Esophagus (tissue), 2 donors: Measurements from ENCODE around the gene CCNL2. TPM values are rescaled to one million over a fixed set of nuclear protein-coding genes. Genes with fewer than 3 reads are reported as not detected.

Source experiments
- H3K27ac ChIP-seq, 2 donors: one replicate each; pipeline ENCODE4 v1.5.1; 2013; ENCODE audit warnings: low read depth in 2 of 2, mild to moderate bottlenecking in 2 of 2, inconsistent platforms in 1 of 2, low read length in 1 of 2, moderate library complexity in 1 of 2
- H3K27me3 ChIP-seq, 2 donors: one replicate each; pipeline ENCODE4 v1.6.1; 2013; ENCODE audit warnings: low read length in 2 of 2, control low read depth in 1 of 2, mild to moderate bottlenecking in 1 of 2; ENCODE audit not compliant: insufficient read depth in 2 of 2, control insufficient read depth in 1 of 2
- H3K36me3 ChIP-seq, 2 donors: one replicate each; pipeline ENCODE4 v1.6.1; 2013; ENCODE audit warnings: low read length in 1 of 2; ENCODE audit not compliant: control insufficient read depth in 2 of 2, insufficient read depth in 2 of 2
- H3K4me1 ChIP-seq, 2 donors: one replicate each; pipeline ENCODE4 v1.6.1; 2013; ENCODE audit warnings: low read length in 1 of 2; ENCODE audit not compliant: control insufficient read depth in 2 of 2, insufficient read depth in 2 of 2
- H3K4me3 ChIP-seq, 2 donors: one replicate each; pipeline ENCODE4 v1.5.1; 2013; ENCODE audit warnings: low read length in 2 of 2, mild to moderate bottlenecking in 2 of 2, low read depth in 1 of 2, moderate library complexity in 1 of 2
- H3K9me3 ChIP-seq, 2 donors: one replicate each; pipeline ENCODE4 v1.6.1; 2013; ENCODE audit warnings: mild to moderate bottlenecking in 2 of 2, low read depth in 1 of 2, low read length in 1 of 2, moderate library complexity in 1 of 2; ENCODE audit not compliant: control insufficient read depth in 2 of 2, insufficient read depth in 1 of 2
- WGBS, 2 donors: extraction: QIAGEN DNeasy Blood & Tissue Kit; methylation state at CpG; one replicate each; pipeline ENCODE4 v1.1.7; 2013; 5-methylcytosine and 5-hydroxymethylcytosine counted together
- polyA plus RNA-seq, 2 donors: library from polyadenylated mRNA; stranded (reverse); fragments of 200-250 nt; gene quantifications; one replicate each; pipeline ENCODE4 v1.2.3, GENCODE V29; 2013
- donor health status: healthy with polysubstance abuse.
- donor health status: Bipolar disorder and iron deficiency.

CCNL2 gene
- polyA plus RNA-seq, 2 donors, result 97.9 to 210 TPM

GRCh38 chr1:1343811-1344421 lies 55.2 kb downstream of the CCNL2 start:
- WGBS, 2 donors, result 64 to 71% methylated on average over 24 of the region's 24 CpGs
- H3K9me3 ChIP-seq, result no peaks in the 10 kb centered on the region
- H3K27me3 ChIP-seq, result no peaks in the 10 kb centered on the region
- peaks cover 0 to 39% of the 10 kb centered on the region in 2 donors for H3K36me3 ChIP-seq
- peak overlapping the region; percentile 1 to 37 for H3K4me3 ChIP-seq
- peak overlapping the region; percentile 93 to 94 for H3K27ac ChIP-seq
- peaks cover 24 to 48% of the 10 kb centered on the region in 2 donors for H3K4me1 ChIP-seq

GRCh38 chr1:1342584-1343115 lies 56.5 kb downstream of the CCNL2 start:
- 80 to 89% methylated on average over 15 to 18 of the region's 18 CpGs for WGBS, 2 donors
- Histone ChIP-seq H3K4me1 (peaks cover 21 to 45% of the 10 kb centered on the region in 2 donors), H3K4me3 (no peak overlapping the region), H3K27ac (no peak overlapping the region), H3K36me3 (peaks cover 0 to 48% of the 10 kb centered on the region in 2 donors), H3K27me3 (no peaks in the 10 kb centered on the region), H3K9me3 (no peaks in the 10 kb centered on the region)

- Histone ChIP-seq H3K4me1 (peaks cover 21 to 44% of the 10 kb centered on the region in 2 donors), H3K9me3 (no peaks in the 10 kb centered on the region), H3K4me3 (no peak overlapping the region), H3K27me3 (no peaks in the 10 kb centered on the region), H3K36me3 (peaks cover 0 to 53% of the 10 kb centered on the region in 2 donors), H3K27ac (no peak overlapping the region)
- 93 to 96% methylated on average over 23 to 28 of the region's 28 CpGs for WGBS, 2 donors
Measured at GRCh38 chr1:1342061-1342562, 57.0 kb downstream of the CCNL2 start.

GRCh38 chr1:1341549-1342021 lies 57.5 kb downstream of the CCNL2 start:
- H3K27me3 ChIP-seq, result no peaks in the 10 kb centered on the region
- no peak overlapping the region for H3K4me3 ChIP-seq
- peaks cover 16 to 40% of the 10 kb centered on the region in 2 donors for H3K4me1 ChIP-seq
- H3K36me3 ChIP-seq, result peaks cover 0 to 56% of the 10 kb centered on the region in 2 donors
- H3K9me3 ChIP-seq, result no peaks in the 10 kb centered on the region
- H3K27ac ChIP-seq, result no peak overlapping the region
- 93 to 95% methylated on average over 17 of the region's 17 CpGs for WGBS, 2 donors

GRCh38 chr1:1340791-1341548 lies 58.2 kb downstream of the CCNL2 start:
- H3K27me3 ChIP-seq, result no peaks in the 10 kb centered on the region
- no peak overlapping the region for H3K4me3 ChIP-seq
- H3K27ac ChIP-seq, result no peak overlapping the region
- H3K4me1 ChIP-seq, result peaks cover 9 to 33% of the 10 kb centered on the region in 2 donors
- WGBS, 2 donors, result 93 to 94% methylated on average over 36 of the region's 36 CpGs
- peaks cover 0 to 61% of the 10 kb centered on the region in 2 donors for H3K36me3 ChIP-seq
- no peaks in the 10 kb centered on the region for H3K9me3 ChIP-seq

GRCh38 chr1:1340185-1340584 lies 59.0 kb downstream of the CCNL2 start:
- WGBS, 2 donors, result 88 to 90% methylated on average over 23 of the region's 23 CpGs
- H3K36me3 ChIP-seq, result peaks cover 0 to 68% of the 10 kb centered on the region in 2 donors
- H3K4me3 ChIP-seq, result no peak overlapping the region
- H3K27ac ChIP-seq, result no peak overlapping the region
- no peaks in the 10 kb centered on the region for H3K27me3 ChIP-seq
- H3K9me3 ChIP-seq, result no peaks in the 10 kb centered on the region
- peaks cover 2 to 26% of the 10 kb centered on the region in 2 donors for H3K4me1 ChIP-seq

- no peaks in the 10 kb centered on the region for H3K27me3 ChIP-seq
- peaks cover 0 to 26% of the 10 kb centered on the region in 2 donors for H3K4me1 ChIP-seq
- WGBS, 2 donors, result 94 to 96% methylated on average over 36 of the region's 36 CpGs
- peaks cover 0 to 79% of the 10 kb centered on the region in 2 donors for H3K36me3 ChIP-seq
- no peak overlapping the region for H3K4me3 ChIP-seq
- no peak overlapping the region for H3K27ac ChIP-seq
- H3K9me3 ChIP-seq, result no peaks in the 10 kb centered on the region
Measured at GRCh38 chr1:1338278-1338677, 60.9 kb downstream of the CCNL2 start.

- Histone ChIP-seq H3K27ac (no peak overlapping the region), H3K27me3 (no peaks in the 10 kb centered on the region), H3K9me3 (no peaks in the 10 kb centered on the region), H3K4me1 (peaks cover 0 to 31% of the 10 kb centered on the region in 2 donors), H3K4me3 (no peak overlapping the region), H3K36me3 (peaks cover 0 to 79% of the 10 kb centered on the region in 2 donors)
- 79% methylated on average over 16 to 18 of the region's 18 CpGs for WGBS, 2 donors
Measured at GRCh38 chr1:1337793-1338147, 61.4 kb downstream of the CCNL2 start.

GRCh38 chr1:1336931-1337792 lies 62.0 kb downstream of the CCNL2 start:
- WGBS, 2 donors, result 91 to 95% methylated on average over 27 to 32 of the region's 32 CpGs
- Histone ChIP-seq H3K4me1 (peaks cover 0 to 37% of the 10 kb centered on the region in 2 donors), H3K36me3 (peaks cover 0 to 77% of the 10 kb centered on the region in 2 donors), H3K9me3 (no peaks in the 10 kb centered on the region), H3K27me3 (no peaks in the 10 kb centered on the region), H3K27ac (no peak overlapping the region), H3K4me3 (no peak overlapping the region)
